ENCODE results near the gene NUMA1.

DNA sequence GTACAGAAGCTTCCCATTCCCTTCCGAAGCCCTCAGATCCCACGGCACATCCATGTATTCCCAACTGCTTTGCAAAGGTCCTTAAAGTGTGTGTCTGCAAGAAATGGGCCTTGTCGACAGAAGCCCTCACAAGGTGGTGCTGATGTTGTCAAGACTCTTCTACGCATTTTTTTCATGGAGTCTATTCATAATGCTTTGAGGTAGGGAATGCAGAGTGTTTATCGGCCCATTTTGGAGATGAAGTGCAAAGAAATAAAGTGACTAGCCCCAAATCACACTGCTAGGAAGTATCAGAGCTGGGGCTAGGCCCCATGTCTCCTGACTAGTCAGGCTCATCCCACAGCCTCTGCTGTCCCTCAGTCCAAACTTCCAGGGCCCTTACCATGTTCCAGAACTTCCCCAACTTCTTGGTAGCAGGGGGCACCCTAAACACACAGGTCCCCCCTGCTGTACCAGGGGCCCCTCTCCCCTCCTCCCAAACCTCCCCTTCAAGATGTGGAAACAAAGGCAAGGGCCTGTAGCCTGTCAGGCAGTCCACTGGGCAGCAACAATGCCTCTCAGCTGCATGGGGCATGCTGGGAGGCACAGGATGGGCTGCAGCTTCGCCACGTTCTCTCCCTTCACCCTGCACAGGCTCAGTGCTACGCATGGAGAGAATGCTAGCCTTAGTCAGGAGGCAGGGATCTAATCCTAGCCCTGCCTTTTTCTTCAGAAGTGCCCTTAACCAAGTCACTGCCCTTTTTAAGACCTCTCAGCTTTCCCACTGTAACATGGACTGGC is 73.8 kb downstream of the NUMA1 start:
- TF ChIP-seq EZH2 (IDR thresholded peaks at IDR 0.05; ENCODE audit: low read depth, low read length, severe bottlenecking) (no peak), RAD21 (IDR thresholded peaks at IDR 0.05 in 1 of 2, conservative IDR thresholded peaks at IDR 0.05 in 1 of 2; ENCODE audit: low read depth in 2 of 2, low read length in 2 of 2) (no peak), EP300 (IDR thresholded peaks at IDR 0.05; ENCODE audit: borderline replicate concordance in 1 of 2, low read depth in 2 of 2, low read length in 2 of 2) (no peak), CTCF (IDR thresholded peaks at IDR 0.05; ENCODE audit: control extremely low read depth in 1 of 3, insufficient read depth in 1 of 3, low read depth in 1 of 3, low read length in 3 of 3) (no peak), POLR2AphosphoS5 (IDR thresholded peaks at IDR 0.05; ENCODE audit: low read depth, low read length) (0 out of 2 replicates have a peak, but pooled peaks have one; percentile 66), HDAC2 (IDR thresholded peaks at IDR 0.05; ENCODE audit: borderline replicate concordance in 1 of 2, low read depth in 2 of 2, low read length in 2 of 2) (no peak), SRF (IDR thresholded peaks at IDR 0.05; ENCODE audit: low read depth, low read length) (no peak), GTF2F1 (IDR thresholded peaks at IDR 0.05; ENCODE audit: borderline replicate concordance, low read depth, low read length) (no peak), SP1 (IDR thresholded peaks at IDR 0.05; ENCODE audit: low read depth, low read length) (no peak), POLR2A (IDR thresholded peaks at IDR 0.05; ENCODE audit: control extremely low read depth in 1 of 2, low read depth in 2 of 2, low read length in 2 of 2) (peak; percentile 1 to 52), CHD1 (IDR thresholded peaks at IDR 0.05; ENCODE audit: low read depth, low read length) (no peak), BRCA1 (IDR thresholded peaks at IDR 0.05; ENCODE audit: low read depth, low read length) (no peak)
- TF ChIP-seq, protein P1, sequence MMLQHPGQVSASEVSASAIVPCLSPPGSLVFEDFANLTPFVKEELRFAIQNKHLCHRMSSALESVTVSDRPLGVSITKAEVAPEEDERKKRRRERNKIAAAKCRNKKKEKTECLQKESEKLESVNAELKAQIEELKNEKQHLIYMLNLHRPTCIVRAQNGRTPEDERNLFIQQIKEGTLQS (IDR thresholded peaks at IDR 0.05; ENCODE audit: insufficient read depth, low read depth, low read length) = no peak
